HL-60 (cell line): ENCODE measurements around the gene CHL1.

Source experiments
- DNase-seq, 2 experiments: peaks; one replicate each; pipeline ENCODE4 v3.0.0-alpha.2; 2010 to 2020; ENCODE audit warnings: low read depth in 1 of 2, low spot score in 1 of 2
- H3K27ac ChIP-seq: fragments of 250-450 bp; sonication (Bioruptor Pico); replicated peaks from 2 replicates; pipeline ENCODE4 v1.5.1; 2020; ENCODE audit warnings: mild to moderate bottlenecking, moderate library complexity
- H3K27me3 ChIP-seq: fragments of 250-450 bp; sonication (Bioruptor Pico); 2 replicates; pipeline ENCODE4 v1.5.1; 2021; ENCODE audit warnings: mild to moderate bottlenecking, moderate library complexity; ENCODE audit not compliant: insufficient read depth, poor library complexity, severe bottlenecking
- H3K4me3 ChIP-seq: replicated peaks from 2 replicates; pipeline ENCODE4 v1.5.1; 2011; ENCODE audit warnings: mild to moderate bottlenecking, control low read depth, low read length; ENCODE audit not compliant: insufficient read depth
- GABPA ChIP-seq: IDR thresholded peaks from 2 replicates; pipeline ENCODE4 v1.6.1; 2012; ENCODE audit warnings: low read depth
- POLR2AphosphoS5 ChIP-seq: IDR thresholded peaks from 2 replicates; pipeline ENCODE4 v1.6.1; 2012; ENCODE audit warnings: low read depth
- SPI1 ChIP-seq: IDR thresholded peaks from 2 replicates; pipeline ENCODE4 v1.6.1; 2012; ENCODE audit warnings: low read depth, mild to moderate bottlenecking, borderline replicate concordance
- TF ChIP-seq, protein P1 (sequence below): IDR thresholded peaks from one replicate; pipeline ENCODE4 v1.5.1; 2011; ENCODE audit warnings: low read length, control low read depth, inconsistent platforms; ENCODE audit not compliant: insufficient read depth
- TF ChIP-seq, protein P2 (sequence below): IDR thresholded peaks from 2 replicates; pipeline ENCODE4 v1.6.1; 2012; ENCODE audit warnings: low read depth; ENCODE audit not compliant: insufficient replicate concordance

The CHL1 gene

DNA sequence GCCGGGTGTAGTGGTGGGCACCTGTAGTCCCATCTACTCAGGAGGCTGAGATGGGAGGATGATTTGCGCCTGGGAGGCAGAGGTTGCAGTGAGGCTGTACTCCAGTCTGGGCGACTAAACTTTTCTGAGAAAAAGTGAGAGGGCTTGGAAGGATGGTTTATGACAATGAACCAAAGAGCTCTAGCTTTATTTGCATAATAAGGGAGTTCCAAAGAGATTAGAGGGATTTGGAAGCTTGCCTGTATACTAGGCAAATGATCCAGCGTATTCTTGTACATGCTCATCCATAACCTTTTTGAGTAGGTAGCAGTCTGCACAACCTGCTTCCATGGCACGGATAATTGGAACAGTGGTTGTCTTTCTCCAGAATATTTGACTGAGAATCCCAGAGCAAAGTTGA, 251.1 kb downstream of the CHL1 start:
- DNase-seq = no peak
- Histone ChIP-seq H3K27me3 (no peaks in the 10 kb centered on the region), H3K4me3 (no peak overlapping the region), H3K27ac (no peak overlapping the region)
- TF ChIP-seq POLR2AphosphoS5 (no peak), SPI1 (no peak), GABPA (no peak)
- TF ChIP-seq, protein P1, sequence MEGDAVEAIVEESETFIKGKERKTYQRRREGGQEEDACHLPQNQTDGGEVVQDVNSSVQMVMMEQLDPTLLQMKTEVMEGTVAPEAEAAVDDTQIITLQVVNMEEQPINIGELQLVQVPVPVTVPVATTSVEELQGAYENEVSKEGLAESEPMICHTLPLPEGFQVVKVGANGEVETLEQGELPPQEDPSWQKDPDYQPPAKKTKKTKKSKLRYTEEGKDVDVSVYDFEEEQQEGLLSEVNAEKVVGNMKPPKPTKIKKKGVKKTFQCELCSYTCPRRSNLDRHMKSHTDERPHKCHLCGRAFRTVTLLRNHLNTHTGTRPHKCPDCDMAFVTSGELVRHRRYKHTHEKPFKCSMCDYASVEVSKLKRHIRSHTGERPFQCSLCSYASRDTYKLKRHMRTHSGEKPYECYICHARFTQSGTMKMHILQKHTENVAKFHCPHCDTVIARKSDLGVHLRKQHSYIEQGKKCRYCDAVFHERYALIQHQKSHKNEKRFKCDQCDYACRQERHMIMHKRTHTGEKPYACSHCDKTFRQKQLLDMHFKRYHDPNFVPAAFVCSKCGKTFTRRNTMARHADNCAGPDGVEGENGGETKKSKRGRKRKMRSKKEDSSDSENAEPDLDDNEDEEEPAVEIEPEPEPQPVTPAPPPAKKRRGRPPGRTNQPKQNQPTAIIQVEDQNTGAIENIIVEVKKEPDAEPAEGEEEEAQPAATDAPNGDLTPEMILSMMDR = no peak
- TF ChIP-seq, protein P2, sequence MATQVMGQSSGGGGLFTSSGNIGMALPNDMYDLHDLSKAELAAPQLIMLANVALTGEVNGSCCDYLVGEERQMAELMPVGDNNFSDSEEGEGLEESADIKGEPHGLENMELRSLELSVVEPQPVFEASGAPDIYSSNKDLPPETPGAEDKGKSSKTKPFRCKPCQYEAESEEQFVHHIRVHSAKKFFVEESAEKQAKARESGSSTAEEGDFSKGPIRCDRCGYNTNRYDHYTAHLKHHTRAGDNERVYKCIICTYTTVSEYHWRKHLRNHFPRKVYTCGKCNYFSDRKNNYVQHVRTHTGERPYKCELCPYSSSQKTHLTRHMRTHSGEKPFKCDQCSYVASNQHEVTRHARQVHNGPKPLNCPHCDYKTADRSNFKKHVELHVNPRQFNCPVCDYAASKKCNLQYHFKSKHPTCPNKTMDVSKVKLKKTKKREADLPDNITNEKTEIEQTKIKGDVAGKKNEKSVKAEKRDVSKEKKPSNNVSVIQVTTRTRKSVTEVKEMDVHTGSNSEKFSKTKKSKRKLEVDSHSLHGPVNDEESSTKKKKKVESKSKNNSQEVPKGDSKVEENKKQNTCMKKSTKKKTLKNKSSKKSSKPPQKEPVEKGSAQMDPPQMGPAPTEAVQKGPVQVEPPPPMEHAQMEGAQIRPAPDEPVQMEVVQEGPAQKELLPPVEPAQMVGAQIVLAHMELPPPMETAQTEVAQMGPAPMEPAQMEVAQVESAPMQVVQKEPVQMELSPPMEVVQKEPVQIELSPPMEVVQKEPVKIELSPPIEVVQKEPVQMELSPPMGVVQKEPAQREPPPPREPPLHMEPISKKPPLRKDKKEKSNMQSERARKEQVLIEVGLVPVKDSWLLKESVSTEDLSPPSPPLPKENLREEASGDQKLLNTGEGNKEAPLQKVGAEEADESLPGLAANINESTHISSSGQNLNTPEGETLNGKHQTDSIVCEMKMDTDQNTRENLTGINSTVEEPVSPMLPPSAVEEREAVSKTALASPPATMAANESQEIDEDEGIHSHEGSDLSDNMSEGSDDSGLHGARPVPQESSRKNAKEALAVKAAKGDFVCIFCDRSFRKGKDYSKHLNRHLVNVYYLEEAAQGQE = no peak

DNA sequence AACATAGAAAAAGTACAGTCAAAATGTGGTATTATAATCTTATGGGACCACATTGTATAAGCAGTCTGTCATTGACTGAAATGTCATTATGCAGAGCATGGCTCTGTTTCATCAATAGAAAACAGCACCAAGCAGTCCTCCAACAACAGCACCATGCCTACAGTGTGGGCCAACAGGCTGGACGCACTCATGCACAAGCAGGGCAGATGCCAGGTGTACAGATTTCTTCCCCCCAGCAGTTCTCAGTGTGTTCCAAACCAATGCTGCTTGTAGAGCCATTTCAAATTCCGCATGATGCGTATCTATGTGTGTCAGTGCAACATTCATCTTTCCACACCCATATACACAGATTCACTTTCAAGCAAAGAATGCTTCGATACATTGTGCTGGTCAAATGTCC, 253.1 kb downstream of the CHL1 start:
- no peaks in the 10 kb centered on the region for H3K27me3 ChIP-seq
- TF ChIP-seq, protein P2 = no peak
- TF ChIP-seq, protein P1 = no peak
- TF ChIP-seq POLR2AphosphoS5 (no peak), SPI1 (no peak), GABPA (no peak)
- no peak for DNase-seq
- no peak overlapping the region for H3K27ac ChIP-seq
- H3K4me3 ChIP-seq = no peak overlapping the region

DNA sequence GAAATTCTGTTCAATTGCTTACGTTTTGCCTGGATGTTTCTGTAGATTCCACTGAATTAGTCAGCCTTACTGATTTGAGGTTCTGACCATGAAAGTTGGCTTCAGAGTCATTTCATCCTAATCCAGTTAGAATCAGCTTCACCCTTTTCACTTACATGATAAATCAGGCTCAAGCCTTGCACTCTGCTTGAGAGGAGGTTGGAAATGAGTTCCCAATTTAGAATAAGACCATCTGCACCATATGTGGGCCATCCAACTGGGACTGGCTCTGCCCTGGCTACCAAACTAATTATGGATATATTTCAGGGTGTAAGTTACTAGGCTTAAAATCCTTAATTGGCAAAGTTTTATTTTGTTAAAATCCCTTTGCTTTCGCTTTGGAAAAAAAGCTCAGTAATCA, 255.7 kb downstream of the CHL1 start:
- no peaks in the 10 kb centered on the region for H3K27me3 ChIP-seq
- DNase-seq = no peak
- no peak for TF ChIP-seq SPI1
- TF ChIP-seq, protein P1 = no peak
- TF ChIP-seq POLR2AphosphoS5 = no peak
- no peak for TF ChIP-seq GABPA
- TF ChIP-seq, protein P2 = no peak
- no peak overlapping the region for H3K27ac ChIP-seq
- H3K4me3 ChIP-seq = no peak overlapping the region
